Measurements from ENCODE around the gene EFCAB6. TPM values are rescaled to one million over a fixed set of nuclear protein-coding genes. Genes with fewer than 3 reads are reported as not detected.

Gene EFCAB6
- total and polyA plus RNA-seq, 9 of the 15 experiments (the other 6 are each of a cell fraction or from before 2014, with no cell fraction given) = 0.06 TPM; not detected in 8

- ChIA-PET CTCF (ENCODE audit: low intra/inter-chr PET ratio) (no interaction called here), POLR2A (no interaction called here)
- Histone ChIP-seq H3K27ac (ENCODE audit: extremely low read depth, low read depth, low read length) (no peak overlapping the region), H2AFZ (ENCODE audit: low read depth, low read length) (no peak overlapping the region), H3K4me3 (no peak overlapping the region), H4K20me1 (replicated peaks; ENCODE audit: control insufficient read depth, insufficient read depth, low read length) (no peaks in the 10 kb centered on the region), H3K79me2 (ENCODE audit: control insufficient read depth, insufficient read depth, low read length) (no peaks in the 10 kb centered on the region), H3K9ac (ENCODE audit: insufficient read depth in 1 of 2, low read depth in 2 of 2, low read length in 2 of 2) (no peak overlapping the region), H3K27me3 (ENCODE audit: control insufficient read depth in 2 of 2, insufficient read depth in 2 of 2, low read length in 2 of 2) (peaks cover 0 to 6% of the 10 kb centered on the region in 2 experiments; a peak in 1 of 5 replicates), H3K4me1 (replicated peaks in 1 of 2; ENCODE audit: control insufficient read depth in 2 of 2, insufficient read depth in 2 of 2, low read length in 2 of 2) (no peaks in the 10 kb centered on the region), H3K9me3 (replicated peaks; ENCODE audit: control insufficient read depth, insufficient read depth, low read depth, low read length) (no peaks in the 10 kb centered on the region), H3K9me1 (ENCODE audit: control insufficient read depth, insufficient read depth, low read length) (no peaks in the 10 kb centered on the region), H3K4me2 (ENCODE audit: insufficient read depth, low read length) (no peak overlapping the region), H3K36me3 (ENCODE audit: control insufficient read depth, insufficient read depth, low read length) (no peaks in the 10 kb centered on the region)
- in situ Hi-C loops (cut with MboI) (no loop called here), intact Hi-C loops (cut with micrococcal nuclease) (no loop called here)
- BruUV-seq (replicated peaks) = no TSS peak
- WGBS (ENCODE audit: insufficient coverage, low coverage, missing lambda C conversion rate) = 2% methylated on average over 5 of the region's 7 CpGs
- FAIRE-seq = no peak
- DNase-seq (ENCODE audit: extremely low read depth in 1 of 4, low spot score in 3 of 4) = no peak
- ATAC-seq = no peak
- TF ChIP-seq SRSF3 (IDR thresholded peaks at IDR 0.05; ENCODE audit: insufficient read depth, low read length) = no peak
- no peak for TF ChIP-seq CLOCK (CRISPR knock-in tag; IDR thresholded peaks at IDR 0.05; ENCODE audit: borderline replicate concordance)
- no peak for TF ChIP-seq ATF2 (CRISPR knock-in tag; IDR thresholded peaks at IDR 0.05)
- TF ChIP-seq CHD7 (IDR thresholded peaks at IDR 0.05; ENCODE audit: low read depth, low read length) = no peak
- no peak for TF ChIP-seq STAG1 (CRISPR knock-in tag; IDR thresholded peaks at IDR 0.05; ENCODE audit: borderline replicate concordance)
These were observed 285.9 kb downstream of the EFCAB6 start for GRCh38 chr22:43526117-43526655.

All from K562 (cell line).